Muscle layer of duodenum (tissue), 2 donors: ENCODE measurements around the gene GAP43.

Experiments used
- H3K27ac ChIP-seq: one replicate; pipeline ENCODE4 v1.7.0; 2013; ENCODE audit warnings: mild to moderate bottlenecking, low read length
- H3K27me3 ChIP-seq: one replicate; pipeline ENCODE4 v1.7.0; 2013; ENCODE audit warnings: low read depth, mild to moderate bottlenecking, control low read depth, low read length
- H3K36me3 ChIP-seq, 2 donors: one replicate each; pipeline ENCODE4 v1.7.0; 2013; ENCODE audit warnings: low read length in 2 of 2, control low read depth in 1 of 2, mild to moderate bottlenecking in 1 of 2; ENCODE audit not compliant: insufficient read depth in 2 of 2, control insufficient read depth in 1 of 2
- H3K4me1 ChIP-seq, 2 donors: one replicate each; pipeline ENCODE4 v1.7.0; 2013; ENCODE audit warnings: low read length in 2 of 2, mild to moderate bottlenecking in 2 of 2, control low read depth in 1 of 2, moderate library complexity in 1 of 2; ENCODE audit not compliant: insufficient read depth in 2 of 2, control insufficient read depth in 1 of 2
- H3K4me3 ChIP-seq, 2 donors: one replicate each; pipeline ENCODE4 v1.7.0; 2013; ENCODE audit warnings: low read length in 2 of 2, low read depth in 1 of 2, mild to moderate bottlenecking in 1 of 2
- H3K9me3 ChIP-seq, 2 donors: one replicate each; pipeline ENCODE4 v1.7.0; 2013; ENCODE audit warnings: low read length in 2 of 2, control low read depth in 1 of 2, mild to moderate bottlenecking in 1 of 2; ENCODE audit not compliant: control insufficient read depth in 1 of 2
- donor health status: healthy.

Gene GAP43

DNA sequence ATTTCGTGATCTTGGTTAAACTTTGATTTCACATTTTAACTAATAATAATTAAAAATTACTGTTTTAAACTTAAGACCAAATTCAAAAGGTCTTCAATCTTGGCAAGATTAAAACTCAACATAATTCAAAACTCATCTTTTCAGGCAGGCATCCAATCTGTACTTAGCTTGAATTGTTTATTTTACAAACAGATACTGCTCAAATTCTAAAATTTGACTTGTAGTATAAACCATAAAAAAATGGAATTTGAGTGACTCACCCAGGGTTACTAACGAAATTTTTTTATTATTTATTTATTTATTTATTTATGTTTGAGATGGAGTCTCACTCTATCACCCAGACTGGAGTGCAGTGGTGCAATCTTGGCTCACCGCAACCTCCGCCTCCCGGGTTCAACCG lies 64.4 kb downstream of the GAP43 start:
- Histone ChIP-seq H3K36me3 (no peaks in the 10 kb centered on the region), H3K27me3 (no peaks in the 10 kb centered on the region), H3K4me1 (no peaks in the 10 kb centered on the region), H3K4me3 (no peak overlapping the region), H3K27ac (no peak overlapping the region), H3K9me3 (no peaks in the 10 kb centered on the region)

DNA sequence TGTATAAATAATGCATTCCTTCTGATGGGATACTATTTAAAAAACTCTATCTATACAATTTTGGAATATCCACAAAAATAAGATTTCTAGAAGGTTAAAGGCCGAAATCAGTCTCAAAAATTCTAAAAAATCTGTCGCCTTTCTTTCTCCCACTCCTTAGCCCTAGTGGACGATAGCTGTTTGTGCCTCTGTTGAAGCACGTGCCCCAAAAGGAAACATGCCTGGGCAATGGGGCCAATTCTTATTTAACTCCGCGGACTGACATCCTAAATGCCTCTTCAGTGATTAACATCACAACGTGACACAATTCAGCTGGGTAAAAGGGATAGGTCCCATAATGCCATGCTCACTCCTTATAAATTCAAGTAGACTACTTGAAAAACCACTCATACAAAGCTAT lies 65.1 kb downstream of the GAP43 start:
- Histone ChIP-seq H3K36me3 (no peaks in the 10 kb centered on the region), H3K27me3 (no peaks in the 10 kb centered on the region), H3K4me1 (no peaks in the 10 kb centered on the region), H3K27ac (no peak overlapping the region), H3K4me3 (no peak overlapping the region), H3K9me3 (no peaks in the 10 kb centered on the region)

DNA sequence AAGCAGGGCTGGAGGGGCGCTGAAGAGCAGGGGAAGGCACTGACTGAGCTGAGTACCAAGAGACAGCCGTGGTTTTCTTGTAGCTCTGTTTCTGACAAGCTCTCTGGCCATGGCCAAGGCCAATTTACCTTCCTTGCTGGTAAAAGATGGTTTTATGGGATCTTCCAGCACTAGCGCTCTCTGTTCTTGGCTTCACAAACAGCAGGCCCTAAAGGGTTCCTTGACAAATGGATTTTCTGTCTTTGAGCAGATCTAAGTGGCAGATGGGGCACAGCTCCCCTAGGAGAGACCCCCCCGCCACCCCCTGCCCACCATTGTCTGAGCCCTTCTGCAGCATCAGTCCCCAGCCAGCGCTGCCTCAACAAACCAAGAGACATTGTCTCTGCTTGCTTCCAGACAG lies 66.6 kb downstream of the GAP43 start:
- no peak overlapping the region for H3K4me3 ChIP-seq
- H3K27ac ChIP-seq, result no peak overlapping the region
- no peaks in the 10 kb centered on the region for H3K4me1 ChIP-seq
- H3K27me3 ChIP-seq, result no peaks in the 10 kb centered on the region
- H3K9me3 ChIP-seq, result no peaks in the 10 kb centered on the region
- H3K36me3 ChIP-seq, result no peaks in the 10 kb centered on the region

DNA sequence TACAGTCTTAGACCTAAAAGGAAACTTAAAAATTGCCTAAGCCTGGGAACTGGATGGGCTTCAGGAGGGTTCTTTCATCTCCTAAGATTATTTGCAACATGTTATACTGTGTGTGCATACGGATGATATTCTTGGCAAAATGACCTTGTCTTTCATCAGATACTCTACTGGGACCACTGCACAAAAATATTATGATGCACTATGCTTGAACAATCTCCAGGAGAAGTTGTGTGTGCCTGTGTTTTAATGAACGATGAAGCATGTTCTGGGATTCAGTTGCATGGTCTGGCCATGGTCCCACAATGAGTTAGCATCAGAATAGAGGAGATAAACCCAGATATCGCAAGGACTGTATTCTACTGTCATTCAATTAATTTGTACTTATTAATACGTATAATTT lies 68.7 kb downstream of the GAP43 start:
- Histone ChIP-seq H3K4me3 (no peak overlapping the region), H3K36me3 (no peaks in the 10 kb centered on the region), H3K27ac (no peak overlapping the region)

DNA sequence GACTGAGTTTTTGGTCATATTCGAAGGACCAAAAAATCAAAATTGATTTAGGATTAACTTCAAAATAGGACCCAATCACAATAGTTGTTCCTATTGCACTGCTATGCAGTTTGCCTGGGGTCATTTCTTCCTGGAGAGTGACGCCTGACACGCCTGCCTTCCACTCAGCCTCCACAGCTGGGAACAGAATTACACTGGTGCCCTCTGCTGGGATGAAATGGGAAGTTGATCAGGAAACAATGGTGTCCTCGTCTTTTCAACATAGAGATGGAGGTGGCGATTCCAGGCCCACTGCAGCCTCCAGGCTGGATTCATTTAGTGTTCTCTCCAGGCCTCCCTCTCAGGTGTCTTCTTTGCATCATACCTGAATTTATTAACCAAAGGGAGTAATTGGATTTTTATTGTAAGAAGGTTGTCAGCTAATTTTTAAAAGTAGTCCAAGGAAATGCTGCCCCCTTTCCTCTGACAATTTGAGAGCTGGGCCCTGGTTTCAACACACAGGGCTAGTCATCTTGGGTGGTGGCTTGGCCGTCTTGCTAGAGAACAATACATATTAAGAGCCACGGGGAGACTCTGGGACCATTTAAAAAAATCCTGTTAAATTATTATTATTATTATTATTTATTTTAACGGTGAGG lies 69.7 kb downstream of the GAP43 start:
- no peaks in the 10 kb centered on the region for H3K36me3 ChIP-seq
- no peak overlapping the region for H3K27ac ChIP-seq
- no peaks in the 10 kb centered on the region for H3K27me3 ChIP-seq
- H3K9me3 ChIP-seq, result no peaks in the 10 kb centered on the region
- no peaks in the 10 kb centered on the region for H3K4me1 ChIP-seq
- no peak overlapping the region for H3K4me3 ChIP-seq

More for the DNA sequence above, 68.7 kb downstream of the GAP43 start:
- Histone ChIP-seq H3K4me1 (no peaks in the 10 kb centered on the region), H3K9me3 (no peaks in the 10 kb centered on the region), H3K27me3 (no peaks in the 10 kb centered on the region)

DNA sequence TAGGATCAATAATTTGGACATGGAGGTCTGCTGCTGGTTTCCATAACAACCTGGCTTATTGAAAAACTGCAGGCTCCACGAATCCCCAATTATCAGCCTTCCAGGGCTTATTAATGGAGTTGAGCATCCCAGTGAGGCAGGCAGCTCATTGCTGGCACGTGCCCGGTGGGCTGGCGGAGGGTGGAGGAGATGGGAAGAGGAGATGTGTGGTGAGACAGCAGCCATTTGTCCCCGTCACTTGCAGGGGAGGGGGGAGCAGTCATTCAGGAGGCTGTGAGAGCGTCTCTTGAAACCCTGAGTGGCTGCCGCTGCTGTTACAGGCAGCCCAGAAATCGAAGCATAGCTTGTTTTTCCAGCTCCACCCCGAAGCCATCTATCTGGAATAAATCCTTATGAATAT lies 70.6 kb downstream of the GAP43 start:
- Histone ChIP-seq H3K9me3 (no peaks in the 10 kb centered on the region), H3K27me3 (no peaks in the 10 kb centered on the region), H3K27ac (no peak overlapping the region), H3K4me1 (no peaks in the 10 kb centered on the region), H3K36me3 (no peaks in the 10 kb centered on the region), H3K4me3 (no peak overlapping the region)

DNA sequence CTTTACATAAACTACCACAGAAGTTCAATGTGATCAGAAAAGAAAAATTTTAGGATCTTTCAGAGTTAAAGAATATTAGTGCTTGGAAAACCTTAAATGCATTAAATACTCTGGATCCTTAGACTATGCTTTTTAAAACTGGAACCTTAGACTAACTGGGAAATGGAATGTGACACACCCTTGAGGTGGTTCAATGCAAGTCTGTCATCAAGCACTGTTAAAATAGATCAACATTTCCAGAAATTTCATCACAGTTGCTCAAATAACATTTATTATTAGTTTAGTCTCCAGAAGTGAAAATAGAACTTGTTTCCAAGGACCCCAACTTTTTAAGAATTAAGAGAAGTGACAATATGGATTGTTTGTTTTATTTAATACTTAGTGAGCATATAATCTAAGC lies 71.8 kb downstream of the GAP43 start:
- H3K36me3 ChIP-seq, result no peaks in the 10 kb centered on the region
- H3K4me1 ChIP-seq, result peaks cover 0 to 11% of the 10 kb centered on the region in 2 donors
- H3K27me3 ChIP-seq, result no peaks in the 10 kb centered on the region
- no peak overlapping the region for H3K27ac ChIP-seq
- no peak overlapping the region for H3K4me3 ChIP-seq
- no peaks in the 10 kb centered on the region for H3K9me3 ChIP-seq

DNA sequence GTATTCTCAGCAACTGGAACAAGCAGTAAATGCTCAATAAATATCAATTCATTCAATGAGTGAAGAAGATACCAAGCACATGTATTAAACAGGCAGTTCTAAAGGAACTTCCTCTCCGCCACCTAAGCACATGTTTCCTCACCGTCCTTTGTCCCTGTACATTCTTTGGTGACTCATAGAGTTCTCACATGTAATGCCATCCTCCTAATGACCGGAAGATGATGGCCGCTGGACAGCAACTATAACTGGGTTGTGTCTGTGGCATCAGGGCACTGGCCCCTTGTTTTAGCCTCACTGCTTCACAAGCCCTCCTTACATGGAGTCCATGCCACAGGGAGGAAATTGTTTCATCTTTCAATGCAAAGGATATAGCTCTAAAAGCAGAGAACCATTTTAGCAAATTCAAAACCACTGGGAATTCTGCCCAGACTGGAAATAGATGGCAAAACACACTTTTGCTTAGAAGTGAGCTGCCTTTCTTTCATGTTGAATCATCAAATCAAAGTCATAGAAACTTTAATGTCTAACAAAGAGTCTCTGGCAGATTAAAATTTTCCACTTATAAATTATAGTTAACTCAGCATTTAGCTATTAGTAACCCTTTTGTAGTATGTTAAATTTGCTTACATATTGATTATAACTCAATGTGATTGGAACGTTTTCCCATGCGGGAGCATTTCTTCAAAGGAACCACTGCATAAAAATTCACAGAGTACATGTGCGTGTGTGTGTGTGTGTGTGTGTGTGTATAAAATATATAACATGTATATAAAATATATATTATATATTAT lies 74.1 kb downstream of the GAP43 start:
- no peaks in the 10 kb centered on the region for H3K27me3 ChIP-seq
- H3K9me3 ChIP-seq, result no peaks in the 10 kb centered on the region
- H3K36me3 ChIP-seq, result no peaks in the 10 kb centered on the region
- H3K27ac ChIP-seq, result no peak overlapping the region
- peaks cover 0 to 15% of the 10 kb centered on the region in 2 donors for H3K4me1 ChIP-seq
- no peak overlapping the region for H3K4me3 ChIP-seq

DNA sequence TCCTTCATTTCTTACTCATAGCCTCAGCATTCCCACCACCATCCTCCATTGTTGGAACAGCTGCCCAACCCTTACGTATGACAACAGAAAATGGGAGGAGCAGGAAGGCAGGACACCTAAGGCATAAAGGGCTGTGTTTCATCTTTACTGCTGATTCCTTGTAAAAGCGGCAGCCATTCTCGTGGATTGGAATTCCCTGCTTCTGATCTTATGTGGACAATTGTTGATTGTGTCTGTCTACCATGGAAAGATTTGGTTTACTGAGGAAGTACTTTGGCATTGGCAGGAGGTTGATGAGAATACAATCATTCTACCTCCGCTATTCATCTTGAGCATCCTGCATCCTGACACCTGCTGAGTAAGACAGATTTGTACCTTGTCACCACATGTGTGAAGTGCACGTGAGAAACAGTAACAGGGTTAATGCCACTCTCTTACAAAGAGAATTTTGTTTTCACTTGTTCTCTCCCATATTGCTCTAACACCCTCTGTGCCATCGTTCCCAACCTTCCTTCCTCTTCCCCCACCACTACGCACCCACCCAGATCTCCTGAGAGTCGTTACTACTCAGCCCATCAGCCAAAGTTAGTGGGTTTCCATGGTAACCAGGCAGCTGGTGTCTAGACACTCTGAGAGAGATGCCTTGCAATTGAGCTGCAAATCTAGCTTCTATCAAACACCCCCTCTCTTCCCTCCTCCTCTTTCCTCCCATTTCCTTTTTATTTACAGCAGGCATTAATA lies 75.7 kb downstream of the GAP43 start:
- H3K4me1 ChIP-seq, result peaks cover 0 to 15% of the 10 kb centered on the region in 2 donors
- no peaks in the 10 kb centered on the region for H3K27me3 ChIP-seq
- no peaks in the 10 kb centered on the region for H3K36me3 ChIP-seq
- H3K27ac ChIP-seq, result no peak overlapping the region
- no peak overlapping the region for H3K4me3 ChIP-seq
- no peaks in the 10 kb centered on the region for H3K9me3 ChIP-seq

DNA sequence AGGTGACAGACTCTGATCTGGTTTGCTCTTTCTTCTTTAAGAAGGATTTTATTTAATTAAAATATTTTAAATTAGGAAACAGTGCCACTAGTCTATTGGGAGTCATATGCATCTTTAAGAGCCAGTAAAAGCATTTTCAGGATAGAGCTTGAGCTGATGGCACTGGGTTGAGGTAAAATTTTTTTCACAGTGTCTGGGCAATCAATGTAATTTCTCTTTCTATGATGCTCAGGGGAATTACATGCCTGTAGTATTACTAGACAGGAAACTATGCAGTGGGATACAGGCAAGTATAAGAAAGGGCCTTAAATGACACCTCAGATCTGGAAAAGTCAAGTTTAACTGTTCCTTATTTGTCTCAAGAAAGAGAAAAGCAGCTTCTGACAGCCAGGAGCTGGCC lies 76.4 kb downstream of the GAP43 start:
- no peaks in the 10 kb centered on the region for H3K36me3 ChIP-seq
- no peaks in the 10 kb centered on the region for H3K27me3 ChIP-seq
- no peak overlapping the region for H3K4me3 ChIP-seq
- no peaks in the 10 kb centered on the region for H3K9me3 ChIP-seq
- no peak overlapping the region for H3K27ac ChIP-seq
- peaks cover 0 to 15% of the 10 kb centered on the region in 2 donors for H3K4me1 ChIP-seq

DNA sequence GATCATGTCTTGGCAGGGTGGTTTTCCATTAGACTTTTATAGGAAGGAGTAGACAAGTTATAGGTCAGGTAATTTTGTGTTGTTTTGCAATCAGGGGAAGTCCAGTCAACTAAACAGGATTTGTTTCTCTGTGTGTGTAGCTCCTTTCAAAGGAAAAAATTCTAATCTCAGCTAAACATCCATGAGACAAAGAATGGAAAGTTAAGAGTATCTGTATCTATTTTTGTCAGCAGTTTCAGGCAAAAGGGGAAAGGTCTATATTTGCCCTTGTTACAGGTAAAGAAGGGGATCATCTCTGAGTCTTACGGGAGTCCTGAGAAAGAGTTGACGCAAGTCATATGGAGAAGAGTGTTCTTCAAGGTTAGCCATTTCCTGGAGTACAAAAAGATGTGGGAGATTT lies 79.3 kb downstream of the GAP43 start:
- Histone ChIP-seq H3K36me3 (no peaks in the 10 kb centered on the region), H3K27ac (no peak overlapping the region), H3K27me3 (no peaks in the 10 kb centered on the region), H3K4me3 (no peak overlapping the region), H3K4me1 (peaks cover 0 to 15% of the 10 kb centered on the region in 2 donors), H3K9me3 (no peaks in the 10 kb centered on the region)
